HepG2 (cell line): ENCODE data around the gene CHMP6. TPM values are rescaled to one million over a fixed set of nuclear protein-coding genes. Genes with fewer than 3 reads are reported as not detected.

Experiments
- ATAC-seq: fragments of 200-7000 bp; cut with Tn5 transposase; 3 replicates; pipeline ENCODE4 v1.9.1; 2020; ENCODE audit warnings: mild to moderate bottlenecking, moderate library complexity
- BruUV-seq: library from RNA; stranded (reverse); fragments of 400-500 nt; replicated peaks from 2 replicates; lab custom pipeline; 2021; lab: Mats Ljungman, UMichigan
- CTCF ChIA-PET: fragments of 300-600 bp; formaldehyde crosslinking; extraction: SDS; loops from one replicate; lab custom pipeline; 2021; ENCODE audit warnings: low total read pairs, inconsistent platforms, low intra/inter-chr PET ratio; lab: Yijun Ruan, JAX
- POLR2A ChIA-PET: fragments of 350-600 bp; sonication (Branson Sonifier 250); formaldehyde crosslinking; loops from one replicate; lab custom pipeline; 2020; ENCODE audit warnings: antibody characterized with exemption, inconsistent platforms; lab: Yijun Ruan, JAX
- DNase-seq: peaks from one replicate; pipeline ENCODE4 v3.0.0-alpha.2; 2015; ENCODE audit warnings: low spot score
- FAIRE-seq: peaks from 3 replicates; lab custom pipeline; 2011; peaks lifted over from hg19 to GRCh38; lab: Jason Lieb, UNC
- H2AFZ ChIP-seq: one replicate; pipeline ENCODE4 v1.6.1; 2011; ENCODE audit warnings: low read length, inconsistent platforms
- H3K27ac ChIP-seq: fragments of 300-600 bp; 3 replicates; pipeline ENCODE4 v1.8.0; 2011; ENCODE audit warnings: mixed run types, mild to moderate bottlenecking, mixed read lengths, low read length, inconsistent platforms; ENCODE audit not compliant: insufficient read depth; ENCODE audit errors: extremely low read length
- H3K27me3 ChIP-seq, 2 experiments: fragments of 200-600 bp in 1 of 2; 2 replicates in 1 of 2; 3 replicates in 1 of 2; pipeline versions ENCODE4 v1.6.0 to v1.8.0; 2011; ENCODE audit warnings: low read length in 2 of 2, mild to moderate bottlenecking in 2 of 2, moderate library complexity in 2 of 2, inconsistent platforms in 1 of 2; ENCODE audit not compliant: insufficient read depth in 2 of 2, control insufficient read depth in 1 of 2
- H3K36me3 ChIP-seq, 2 experiments: fragments of 200-600 bp in 1 of 2; replicated peaks in 1 of 2; 2 replicates in 1 of 2; 3 replicates in 1 of 2; pipeline versions ENCODE4 v1.5.1 to v1.8.0; 2011; ENCODE audit warnings: low read length in 2 of 2, inconsistent platforms in 1 of 2; ENCODE audit not compliant: insufficient read depth in 2 of 2, control insufficient read depth in 1 of 2
- H3K4me1 ChIP-seq: 2 replicates; pipeline ENCODE4 v1.5.1; 2012; ENCODE audit warnings: low read length, inconsistent platforms; ENCODE audit not compliant: insufficient read depth
- H3K4me2 ChIP-seq: 2 replicates; pipeline ENCODE4 v1.6.0; 2011; ENCODE audit warnings: low read depth, low read length, inconsistent platforms
- H3K4me3 ChIP-seq, 3 experiments: fragments of 200-600 bp in 1 of 3; sonication (generic), shearing (Covaris generic) in 1 of 3; replicated peaks in 1 of 3; 2 replicates each; pipeline ENCODE4 v1.5.1; 2011 to 2016; ENCODE audit warnings: low read length in 3 of 3, inconsistent platforms in 2 of 3, low read depth in 2 of 3, mild to moderate bottlenecking in 2 of 3, control low read depth in 1 of 3, mixed read lengths in 1 of 3; ENCODE audit not compliant: insufficient read depth in 1 of 3
- H3K79me2 ChIP-seq: one replicate; pipeline ENCODE4 v1.6.1; 2011; ENCODE audit warnings: low read length, inconsistent platforms; ENCODE audit not compliant: insufficient read depth
- H3K9ac ChIP-seq: 2 replicates; pipeline ENCODE4 v1.6.0; 2011; ENCODE audit warnings: mild to moderate bottlenecking, low read depth, low read length, inconsistent platforms; ENCODE audit not compliant: insufficient read depth
- H3K9me3 ChIP-seq: 2 replicates; pipeline ENCODE4 v1.5.1; 2012; ENCODE audit warnings: mild to moderate bottlenecking, low read length
- H4K20me1 ChIP-seq: 2 replicates; pipeline ENCODE4 v1.6.0; 2011; ENCODE audit warnings: inconsistent platforms, mild to moderate bottlenecking, low read length, moderate library complexity; ENCODE audit not compliant: insufficient read depth
- E2F2 ChIP-seq: sonication (generic); formaldehyde crosslinking; IDR thresholded peaks from 2 replicates; pipeline ENCODE4 v1.4.0; 2020; ENCODE audit warnings: missing genetic modification reagents, borderline replicate concordance
- FOXO1 ChIP-seq: sonication (generic); formaldehyde crosslinking; IDR thresholded peaks from 2 replicates; pipeline ENCODE4 v1.4.0; 2020; ENCODE audit warnings: missing genetic modification reagents
- MTERF4 ChIP-seq: sonication (generic); formaldehyde crosslinking; IDR thresholded peaks from 2 replicates; pipeline ENCODE4 v1.8.0; 2023; ENCODE audit warnings: mild to moderate bottlenecking, missing genetic modification reagents
- POLR2AphosphoS5 ChIP-seq: IDR thresholded peaks from 2 replicates; pipeline ENCODE4 v1.6.1; 2012; ENCODE audit warnings: low read depth, low read length
- SAP130 ChIP-seq: IDR thresholded peaks from 2 replicates; pipeline ENCODE4 v1.6.1; 2016; ENCODE audit warnings: low read depth
- SNAPC2 ChIP-seq: sonication (generic); formaldehyde crosslinking; IDR thresholded peaks from 2 replicates; pipeline ENCODE4 v1.8.1; 2022; ENCODE audit warnings: mild to moderate bottlenecking, missing genetic modification reagents
- SP1 ChIP-seq, 2 experiments: fragments of 450-650 bp in 1 of 2; sonication (generic) in 1 of 2; formaldehyde crosslinking in 1 of 2; IDR thresholded peaks; 2 replicates each; pipeline versions ENCODE4 v1.4.0 to v1.6.1; 2016 to 2020; ENCODE audit warnings: missing genetic modification reagents in 1 of 2
- TSC22D2 ChIP-seq: sonication (generic); formaldehyde crosslinking; IDR thresholded peaks from 2 replicates; pipeline ENCODE4 v1.5.1; 2020; ENCODE audit warnings: missing genetic modification reagents, mild to moderate bottlenecking, borderline replicate concordance
- ZBTB25 ChIP-seq: IDR thresholded peaks from 2 replicates; pipeline ENCODE4 v1.6.1; 2018; ENCODE audit warnings: missing genetic modification reagents
- ZBTB43 ChIP-seq: sonication (generic); formaldehyde crosslinking; conservative IDR thresholded peaks from 2 replicates; pipeline ENCODE4 v1.4.0; 2020; ENCODE audit warnings: missing genetic modification reagents
- ZBTB8A ChIP-seq: sonication (generic); formaldehyde crosslinking; IDR thresholded peaks from 2 replicates; pipeline ENCODE4 v1.4.0; 2020; ENCODE audit warnings: mild to moderate bottlenecking, low read depth, missing genetic modification reagents, borderline replicate concordance
- ZFP41 ChIP-seq: sonication (generic); formaldehyde crosslinking; IDR thresholded peaks from 2 replicates; pipeline ENCODE4 v1.4.0; 2020; ENCODE audit warnings: mild to moderate bottlenecking, missing genetic modification reagents, borderline replicate concordance
- ZKSCAN1 ChIP-seq: fragments of 150-350 bp; IDR thresholded peaks from 2 replicates; pipeline ENCODE4 v1.6.1; 2014; ENCODE audit warnings: low read length
- ZNF143 ChIP-seq: sonication (generic); formaldehyde crosslinking; IDR thresholded peaks from 2 replicates; pipeline ENCODE4 v1.4.0; 2020; ENCODE audit warnings: missing genetic modification reagents
- ZNF282 ChIP-seq: fragments of 450-650 bp; IDR thresholded peaks from 2 replicates; pipeline ENCODE4 v1.6.1; 2018; ENCODE audit not compliant: partially characterized antibody
- ZNF296 ChIP-seq: sonication (generic); formaldehyde crosslinking; conservative IDR thresholded peaks from 2 replicates; pipeline ENCODE4 v1.5.0; 2020; ENCODE audit warnings: mild to moderate bottlenecking, missing genetic modification reagents
- ZNF577 ChIP-seq: sonication (generic); formaldehyde crosslinking; IDR thresholded peaks from 2 replicates; pipeline ENCODE4 v1.4.0; 2020; ENCODE audit warnings: mild to moderate bottlenecking, low read depth, missing genetic modification reagents, borderline replicate concordance
- ZNF724P ChIP-seq: sonication (generic); formaldehyde crosslinking; IDR thresholded peaks from 2 replicates; pipeline ENCODE4 v1.8.0; 2022; ENCODE audit warnings: missing genetic modification reagents, borderline replicate concordance
- ZNF800 ChIP-seq: sonication (generic); formaldehyde crosslinking; IDR thresholded peaks from 2 replicates; pipeline ENCODE4 v1.4.0; 2020; ENCODE audit warnings: missing genetic modification reagents
- WGBS: methylation state at CpG from one replicate; pipeline ENCODE4 v1.1.6; 2017; ENCODE audit warnings: low lambda C conversion rate; 5-methylcytosine and 5-hydroxymethylcytosine counted together
- in situ Hi-C: cut with HindIII; loops from 2 replicates; pipeline ENCODE4 v1.10.0; 2017; ENCODE audit warnings: low pct_unique_long_range_greater_than_20kb; ENCODE audit not compliant: extremely low pct_ligation_motif_present
- intact Hi-C: fragments of 100-400 bp; cut with micrococcal nuclease; formaldehyde crosslinking; loops from one replicate; pipeline ENCODE4 v1.10.0; 2022; ENCODE audit not compliant: unreplicated experiment
- polyA plus RNA-seq, 8 experiments: library from polyadenylated mRNA; depleted of rRNA in 3 of 8; stranded (reverse) in 7 of 8; unstranded in 1 of 8; fragments of >200 nt; fragmentation: Illumina TruSeq in 4 of 8; extraction: Trizol in 4 of 8; gene quantifications; 2 replicates each; pipeline versions ENCODE4 v1.2.1 to v1.2.3, GENCODE V29; 2011 to 2016; ENCODE audit warnings: low read depth in 4 of 8, missing spikeins in 1 of 8, mixed read lengths in 1 of 8; ENCODE audit not compliant: insufficient read depth in 1 of 8
- total RNA-seq, 5 experiments: library from RNA; depleted of rRNA; stranded (reverse); fragments of >200 nt; fragmentation: Illumina TruSeq; extraction: Trizol; gene quantifications; 2 replicates each; pipeline ENCODE4 v1.2.3, GENCODE V29; 2016; ENCODE audit warnings: low read depth in 1 of 5

The CHMP6 gene
- total and polyA plus RNA-seq, 2 of the 13 experiments (the other 11 are each of a cell fraction or from before 2014, with no cell fraction given): 11.1 to 24.2 TPM

- no peak overlapping the region for H3K4me3 ChIP-seq
- BruUV-seq: no TSS peak
- no peaks in the 10 kb centered on the region for H4K20me1 ChIP-seq
- H2AFZ ChIP-seq: no peak overlapping the region
- peaks cover 17% of the 10 kb centered on the region for H3K4me1 ChIP-seq
- FAIRE-seq (no peak), ATAC-seq (no peak)
- H3K9me3 ChIP-seq: no peaks in the 10 kb centered on the region
- 0 out of 5 replicates have a peak, but pooled peaks cover 0 to under 1% of the 10 kb centered on the region in 2 experiments for H3K27me3 ChIP-seq
- H3K9ac ChIP-seq: no peak overlapping the region
- POLR2A ChIA-PET: no interaction called here
- in situ Hi-C loops: no loop called here
- no peak for TF ChIP-seq SP1 (IDR thresholded peaks at IDR 0.05)
- no peak for TF ChIP-seq SP1 (CRISPR knock-in tag; IDR thresholded peaks at IDR 0.05)
- TF ChIP-seq ZBTB43 (CRISPR knock-in tag): no peak
- TF ChIP-seq ZNF577 (CRISPR knock-in tag): no peak
- no peak for TF ChIP-seq FOXO1 (CRISPR knock-in tag)
- no peak for TF ChIP-seq ZNF800 (CRISPR knock-in tag)
- TF ChIP-seq ZBTB8A (CRISPR knock-in tag): no peak
- TF ChIP-seq SAP130: no peak
- no peak for TF ChIP-seq ZNF296
- no peak for TF ChIP-seq ZNF282
- no peak for TF ChIP-seq SNAPC2
- no peak for TF ChIP-seq ZFP41
- TF ChIP-seq TSC22D2 (CRISPR knock-in tag): no peak
- TF ChIP-seq E2F2 (CRISPR knock-in tag): no peak
- TF ChIP-seq ZBTB25 (CRISPR knock-in tag): no peak
- no peak for TF ChIP-seq MTERF4 (CRISPR knock-in tag)
- no peak for TF ChIP-seq ZKSCAN1
- TF ChIP-seq ZNF724P (CRISPR knock-in tag): no peak
- TF ChIP-seq ZNF143 (CRISPR knock-in tag): no peak
- TF ChIP-seq POLR2AphosphoS5: no peak
- TF ChIP-seq, all 625 proteins: peak for 0
- 94% methylated on average over 13 of the region's 14 CpGs for WGBS
- intact Hi-C loops: no loop called here
- Histone ChIP-seq H3K36me3 (peaks cover 7 to 8% of the 10 kb centered on the region in 2 experiments; a peak in 3 of 5 replicates), H3K79me2 (no peaks in the 10 kb centered on the region), H3K27ac (no peak overlapping the region), H3K4me2 (no peak overlapping the region)
- DNase-seq: no peak
- CTCF ChIA-PET: no interaction called here
These were observed 27.1 kb upstream of the CHMP6 start for GRCh38 chr17:80964544-80964856.
